ENCODE results near the gene STRIP1.

The STRIP1 gene, protein sequence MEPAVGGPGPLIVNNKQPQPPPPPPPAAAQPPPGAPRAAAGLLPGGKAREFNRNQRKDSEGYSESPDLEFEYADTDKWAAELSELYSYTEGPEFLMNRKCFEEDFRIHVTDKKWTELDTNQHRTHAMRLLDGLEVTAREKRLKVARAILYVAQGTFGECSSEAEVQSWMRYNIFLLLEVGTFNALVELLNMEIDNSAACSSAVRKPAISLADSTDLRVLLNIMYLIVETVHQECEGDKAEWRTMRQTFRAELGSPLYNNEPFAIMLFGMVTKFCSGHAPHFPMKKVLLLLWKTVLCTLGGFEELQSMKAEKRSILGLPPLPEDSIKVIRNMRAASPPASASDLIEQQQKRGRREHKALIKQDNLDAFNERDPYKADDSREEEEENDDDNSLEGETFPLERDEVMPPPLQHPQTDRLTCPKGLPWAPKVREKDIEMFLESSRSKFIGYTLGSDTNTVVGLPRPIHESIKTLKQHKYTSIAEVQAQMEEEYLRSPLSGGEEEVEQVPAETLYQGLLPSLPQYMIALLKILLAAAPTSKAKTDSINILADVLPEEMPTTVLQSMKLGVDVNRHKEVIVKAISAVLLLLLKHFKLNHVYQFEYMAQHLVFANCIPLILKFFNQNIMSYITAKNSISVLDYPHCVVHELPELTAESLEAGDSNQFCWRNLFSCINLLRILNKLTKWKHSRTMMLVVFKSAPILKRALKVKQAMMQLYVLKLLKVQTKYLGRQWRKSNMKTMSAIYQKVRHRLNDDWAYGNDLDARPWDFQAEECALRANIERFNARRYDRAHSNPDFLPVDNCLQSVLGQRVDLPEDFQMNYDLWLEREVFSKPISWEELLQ

DNA sequence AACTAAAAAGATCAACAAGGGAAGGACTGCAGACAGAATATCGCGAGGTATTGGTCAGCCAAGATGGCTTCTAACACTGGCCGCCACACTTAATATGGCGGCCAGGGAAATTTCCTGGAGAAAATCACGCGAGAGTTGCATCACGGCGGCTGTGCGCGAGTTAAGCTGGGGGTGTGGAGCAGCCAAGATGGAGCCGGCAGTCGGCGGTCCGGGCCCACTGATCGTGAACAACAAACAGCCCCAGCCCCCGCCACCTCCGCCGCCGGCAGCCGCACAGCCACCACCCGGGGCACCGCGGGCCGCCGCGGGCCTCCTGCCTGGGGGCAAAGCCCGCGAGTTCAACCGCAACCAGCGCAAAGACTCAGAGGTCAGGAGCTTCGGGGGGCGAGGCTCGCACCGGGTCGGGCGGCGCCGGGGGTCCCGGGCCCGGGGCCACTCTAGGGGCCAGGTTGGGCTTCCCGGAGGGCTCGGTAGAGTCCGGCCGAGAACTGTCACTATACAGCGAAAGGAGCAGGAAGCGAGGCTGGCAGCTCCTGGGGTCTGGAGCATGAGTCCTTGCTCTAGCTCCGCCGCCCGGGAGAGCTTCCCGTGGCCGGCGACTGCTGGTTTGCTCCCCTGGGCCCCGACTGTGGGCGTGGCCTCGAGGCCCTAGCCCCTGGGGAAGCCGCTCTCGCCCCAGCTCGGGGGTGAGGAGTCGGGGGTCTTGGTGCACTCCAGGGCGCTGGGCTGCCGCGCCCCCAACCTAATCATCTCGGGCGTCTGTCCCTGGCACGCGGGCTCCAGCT is at the start of gene STRIP1:
Gene STRIP1 (plus strand): TSS at position 174 of the 785 bp plus-strand sequence. CDS start 14 bp downstream, at position 188.
- DNase-seq (ENCODE audit: low read depth in 2 of 2) = peak; percentile 93 to 94

DNA sequence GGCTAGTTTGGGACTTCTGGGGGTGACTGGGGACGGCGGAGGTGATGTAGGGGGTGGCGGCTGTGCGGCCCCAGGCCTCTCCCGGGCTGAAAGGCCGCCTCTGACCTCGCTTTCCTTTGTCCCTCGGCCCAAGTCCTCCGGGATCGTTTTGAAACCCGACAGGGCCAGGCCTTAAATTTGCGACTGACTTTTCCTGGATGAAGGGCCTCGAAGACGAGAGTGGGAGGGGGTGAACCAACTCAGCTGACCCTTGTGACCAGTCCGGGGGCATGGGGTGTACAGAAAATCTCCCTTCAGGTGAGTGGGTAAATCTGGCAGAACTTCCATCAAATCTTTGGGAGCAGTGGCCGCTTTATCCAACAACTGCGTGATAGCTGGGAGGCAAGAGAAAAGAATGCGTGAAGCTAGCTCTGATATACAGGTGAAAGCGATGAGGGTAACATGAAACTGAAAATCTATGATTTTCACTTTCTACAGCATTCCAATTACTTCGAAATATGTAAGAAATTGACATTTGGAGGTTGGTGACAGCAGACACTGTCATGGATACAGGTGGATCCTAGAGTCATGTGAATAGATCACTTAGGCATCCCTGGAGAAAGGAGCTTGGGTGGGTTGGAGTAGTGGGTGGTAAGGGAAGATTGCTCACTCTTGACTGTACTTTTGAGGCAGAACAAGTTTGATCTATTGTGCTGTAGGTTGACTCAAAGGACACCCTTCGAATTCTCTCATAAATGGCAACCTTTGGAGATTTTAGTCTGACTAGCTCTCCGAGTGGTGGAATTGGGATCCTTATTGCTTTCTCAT is 49.0 kb upstream of the STRIP1 start:
- DNase-seq (ENCODE audit: low read depth in 2 of 2) = no peak

DNA sequence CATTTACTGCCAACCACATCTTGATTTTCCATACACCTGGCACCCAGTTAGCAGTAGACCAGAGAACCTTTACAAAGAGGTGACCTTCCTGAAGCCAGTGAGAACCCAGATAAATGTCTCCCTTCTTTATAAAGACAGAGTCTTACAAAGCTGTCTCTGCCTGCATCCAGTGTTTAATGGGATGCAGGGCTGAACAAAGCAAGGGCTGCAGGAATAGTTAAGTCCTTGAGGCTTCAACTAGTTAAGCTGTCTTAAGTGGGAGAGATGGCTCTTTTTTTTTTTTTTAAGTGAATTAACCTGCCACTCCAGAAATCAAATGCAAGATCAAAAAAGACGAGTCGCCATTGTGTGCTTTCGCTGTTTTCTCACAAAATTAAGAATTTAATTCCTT is 48.4 kb upstream of the STRIP1 start:
- no peak for DNase-seq (ENCODE audit: low read depth in 2 of 2)

DNA sequence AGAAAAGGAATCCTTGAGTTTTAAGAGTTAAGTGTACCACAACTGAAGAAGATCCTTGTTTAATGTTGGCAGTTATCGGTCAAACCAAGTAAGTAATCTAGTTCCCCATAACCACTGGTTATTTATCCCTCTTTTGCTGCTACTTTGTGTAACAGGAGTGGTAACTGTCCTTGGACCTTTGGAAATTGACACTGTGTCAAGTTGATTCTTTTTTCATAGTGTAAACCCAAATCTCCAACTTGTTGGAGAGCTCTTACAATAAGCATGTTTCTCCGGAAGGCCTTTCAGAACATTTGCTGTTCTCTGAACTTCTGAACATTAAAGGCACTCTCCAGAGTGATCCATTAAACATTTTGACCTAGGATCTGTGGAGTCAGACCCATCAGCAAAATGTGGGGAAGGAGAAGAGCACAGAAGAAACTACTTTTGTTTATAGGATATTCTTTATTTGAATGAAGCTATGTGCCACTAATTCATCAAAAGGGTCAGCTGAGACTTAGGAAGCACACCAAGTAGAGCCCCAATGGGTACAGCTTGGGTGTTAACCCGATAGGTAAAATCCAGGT is 46.0 kb upstream of the STRIP1 start:
- DNase-seq (ENCODE audit: low read depth in 2 of 2) = no peak

DNA sequence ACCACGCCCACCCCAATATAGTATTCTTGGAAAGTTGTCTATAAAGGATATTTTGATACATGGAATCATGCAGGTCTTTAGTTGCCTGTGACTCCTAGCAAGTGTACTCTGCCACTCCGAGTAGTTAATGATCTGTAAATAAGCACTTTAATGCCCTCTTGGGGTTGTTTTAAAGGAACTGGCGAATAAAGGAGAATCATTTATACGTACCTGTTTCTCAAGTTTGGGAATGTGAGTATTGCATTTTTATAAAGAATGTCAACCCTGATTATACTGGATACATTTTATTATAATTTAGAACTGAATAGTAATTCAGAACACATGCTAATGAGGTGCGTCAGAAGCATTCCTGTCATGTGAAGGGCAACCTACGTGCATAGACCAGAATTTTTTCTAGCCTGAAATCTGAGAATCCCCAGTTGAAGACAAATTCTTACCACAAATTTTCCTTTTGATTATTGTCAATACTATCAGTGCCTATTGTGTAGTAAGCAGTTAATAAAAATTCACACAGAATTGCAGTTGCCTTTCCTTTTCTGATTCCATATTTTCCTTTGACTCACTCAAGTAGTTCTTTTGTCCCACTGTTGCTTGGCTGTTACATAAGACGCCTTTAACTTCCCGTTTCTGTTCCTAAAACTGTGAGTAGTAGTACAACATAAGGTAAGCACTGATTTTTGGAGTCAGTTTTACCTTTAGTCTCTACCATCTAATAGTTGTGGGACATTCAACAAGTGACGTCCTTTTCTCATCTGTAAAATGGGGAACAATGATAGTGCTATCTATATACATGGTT is 44.7 kb upstream of the STRIP1 start:
- no peak for DNase-seq (ENCODE audit: low read depth in 2 of 2)

DNA sequence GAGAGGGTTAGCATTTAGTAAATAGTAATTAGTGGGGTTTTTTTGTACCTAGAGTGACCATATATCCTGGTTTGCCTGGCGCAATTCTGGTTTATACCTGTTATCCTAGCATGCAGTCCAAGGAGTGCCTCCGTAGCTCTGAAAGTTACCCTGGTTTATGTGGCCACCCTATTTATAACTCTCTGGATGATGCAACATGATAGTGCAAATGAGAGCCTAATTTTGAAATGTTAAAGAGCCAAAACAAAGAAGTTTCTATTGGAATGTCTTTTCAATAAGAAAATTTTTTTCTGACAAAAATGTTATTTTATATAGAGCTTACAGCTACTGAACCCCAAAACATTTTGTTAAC is 44.1 kb upstream of the STRIP1 start:
- DNase-seq (ENCODE audit: low read depth in 2 of 2) = no peak

DNA sequence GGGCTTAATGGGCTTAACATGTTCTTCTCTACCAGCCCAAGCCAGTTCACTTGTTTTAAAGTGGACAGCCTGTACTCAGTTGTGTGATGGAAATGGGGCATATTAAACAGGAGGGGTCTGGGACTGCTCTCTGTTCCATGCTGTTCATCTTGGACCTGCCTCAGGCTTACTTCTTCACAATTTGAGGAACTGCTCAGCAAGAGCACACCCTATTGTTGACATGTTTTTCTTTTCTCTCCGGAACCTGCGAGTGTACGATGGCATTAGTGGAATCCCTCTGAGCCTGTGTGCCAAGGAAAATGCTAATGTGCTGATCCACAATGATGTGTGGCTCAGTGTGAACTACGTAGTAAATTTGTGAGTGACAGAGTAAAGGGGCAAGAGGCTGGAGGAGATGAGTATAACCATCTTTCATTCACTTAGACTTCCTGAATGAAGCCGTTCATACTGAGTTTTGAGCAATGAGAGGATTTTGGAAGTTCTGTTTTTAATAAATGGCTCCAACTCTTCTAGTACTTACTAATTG is 43.0 kb upstream of the STRIP1 start:
- no peak for DNase-seq (ENCODE audit: low read depth in 2 of 2)

DNA sequence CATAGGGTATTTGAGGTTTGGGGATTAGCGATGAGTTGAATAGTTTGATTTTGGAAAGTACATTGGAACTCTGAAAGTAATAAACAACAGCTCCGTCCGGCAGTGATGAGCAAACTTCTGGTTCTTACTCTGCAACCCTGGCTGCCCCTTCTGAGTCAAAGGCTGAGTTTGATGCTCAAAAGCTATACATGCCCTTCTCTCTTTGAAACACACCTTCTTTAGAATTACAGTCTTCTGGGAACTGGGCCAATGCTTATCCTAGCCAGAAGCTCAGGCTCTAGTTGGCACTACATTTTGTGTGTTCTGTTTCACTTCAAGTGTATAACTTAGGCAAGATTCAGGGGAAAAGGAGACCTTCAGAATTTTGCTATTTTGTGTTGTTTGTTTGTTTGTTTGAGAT is 40.5 kb upstream of the STRIP1 start:
- no peak for DNase-seq (ENCODE audit: low read depth in 2 of 2)

DNA sequence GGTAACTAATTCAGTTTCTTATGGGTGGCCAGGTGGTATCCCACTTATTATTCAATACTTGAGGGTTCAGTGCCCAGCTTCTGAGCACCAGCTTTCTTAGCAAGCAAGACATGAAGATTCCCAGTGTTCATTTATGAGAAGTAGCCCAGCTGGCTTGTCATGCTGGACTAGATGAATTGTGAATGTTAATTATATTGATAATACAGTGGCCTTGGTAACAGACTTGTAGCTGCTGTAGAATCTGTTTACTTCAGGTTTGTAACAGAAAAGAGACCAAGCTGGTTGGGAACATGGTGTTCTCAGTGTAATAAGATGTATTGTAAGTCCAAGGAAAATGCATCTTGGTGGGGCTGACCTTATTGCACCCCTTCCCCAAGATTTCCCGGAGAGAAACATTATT is 39.8 kb upstream of the STRIP1 start:
- DNase-seq (ENCODE audit: low read depth in 2 of 2) = no peak

DNA sequence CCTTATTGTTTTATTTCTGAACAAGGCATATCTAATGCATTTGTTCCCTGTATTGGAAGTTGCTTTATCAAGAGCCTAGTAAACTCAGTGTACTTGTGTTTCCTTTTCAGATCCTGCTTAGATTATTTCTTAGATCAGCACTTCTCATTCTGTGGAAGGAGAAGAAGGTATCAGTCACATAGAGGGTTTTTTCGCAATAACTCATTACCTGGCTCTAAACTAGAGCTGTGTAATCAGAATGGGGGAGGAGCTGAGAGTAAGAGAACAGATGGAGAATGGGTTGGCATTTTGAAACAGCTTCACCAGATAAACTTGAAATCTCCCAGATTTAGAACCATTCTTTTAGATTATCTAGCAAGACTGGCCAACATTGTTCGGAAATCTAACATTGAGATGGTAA is 38.9 kb upstream of the STRIP1 start:
- DNase-seq (ENCODE audit: low read depth in 2 of 2) = no peak

DNA sequence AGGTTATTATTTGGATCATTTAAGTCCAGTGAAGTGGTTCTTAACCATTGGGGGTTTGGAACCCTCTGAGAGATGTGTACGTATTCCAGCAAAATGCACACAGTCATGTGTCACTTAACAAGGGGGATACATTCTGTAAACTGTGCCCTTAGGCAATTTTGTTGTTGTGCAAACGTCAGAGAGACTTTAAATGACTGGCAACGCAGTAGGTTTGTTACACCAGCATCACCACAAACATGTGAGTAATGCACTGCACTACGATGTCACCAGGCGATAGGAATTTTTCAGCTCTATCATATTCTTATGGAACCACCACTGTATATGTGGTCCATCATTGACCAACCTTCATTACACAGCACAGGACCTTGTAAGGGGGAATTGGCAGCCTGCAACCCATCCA is 37.9 kb upstream of the STRIP1 start:
- DNase-seq (ENCODE audit: low read depth in 2 of 2) = no peak

DNA sequence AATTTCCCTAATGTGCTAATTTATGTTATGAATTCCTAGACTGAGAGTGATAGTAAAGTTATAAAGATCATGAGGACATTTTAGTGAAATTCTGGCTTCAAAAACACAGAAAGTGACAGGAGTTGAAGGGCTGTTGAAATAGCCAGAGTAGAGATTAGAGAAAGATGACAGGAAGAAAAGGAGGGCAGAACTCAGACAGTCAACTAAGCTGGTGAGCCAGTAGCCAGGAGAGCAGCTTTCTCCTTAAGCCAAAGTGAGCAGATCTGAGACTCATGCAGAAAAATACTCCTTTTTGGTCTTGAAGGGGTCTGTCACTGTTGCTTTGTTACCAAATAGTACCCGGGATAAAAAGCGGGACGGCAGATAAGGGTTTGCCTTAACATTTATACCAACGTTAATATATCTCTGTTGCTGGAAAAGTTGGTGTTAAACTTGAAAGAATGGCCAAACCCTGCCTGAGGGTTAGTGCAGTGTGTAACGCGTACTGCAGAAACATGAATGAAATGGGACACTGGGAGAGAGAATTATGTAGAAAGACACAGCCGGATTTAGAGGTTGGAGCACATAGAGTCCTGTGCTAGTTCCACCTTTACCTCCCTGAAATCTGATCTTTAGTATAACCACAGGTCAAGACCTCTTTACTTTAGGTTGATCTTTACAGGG is 37.1 kb upstream of the STRIP1 start:
- no peak for DNase-seq (ENCODE audit: low read depth in 2 of 2)

DNA sequence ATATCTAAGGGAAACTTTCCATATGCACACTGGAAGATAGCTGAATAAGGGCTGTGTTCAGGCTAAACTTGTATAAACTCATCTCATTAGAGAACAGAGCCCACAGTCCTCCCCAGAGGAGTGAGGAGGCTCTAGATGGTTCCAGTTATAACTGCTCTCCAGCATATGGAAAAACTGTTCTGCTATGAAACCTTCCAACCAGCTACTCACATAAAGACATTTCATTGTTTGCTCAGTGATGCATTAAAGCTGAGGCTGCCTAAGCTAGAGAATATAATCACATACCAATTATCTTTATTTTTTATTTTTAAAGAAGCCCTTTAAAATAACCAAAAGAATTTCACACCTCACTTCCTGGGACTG is 36.6 kb upstream of the STRIP1 start:
- no peak for DNase-seq (ENCODE audit: low read depth in 2 of 2)

DNA sequence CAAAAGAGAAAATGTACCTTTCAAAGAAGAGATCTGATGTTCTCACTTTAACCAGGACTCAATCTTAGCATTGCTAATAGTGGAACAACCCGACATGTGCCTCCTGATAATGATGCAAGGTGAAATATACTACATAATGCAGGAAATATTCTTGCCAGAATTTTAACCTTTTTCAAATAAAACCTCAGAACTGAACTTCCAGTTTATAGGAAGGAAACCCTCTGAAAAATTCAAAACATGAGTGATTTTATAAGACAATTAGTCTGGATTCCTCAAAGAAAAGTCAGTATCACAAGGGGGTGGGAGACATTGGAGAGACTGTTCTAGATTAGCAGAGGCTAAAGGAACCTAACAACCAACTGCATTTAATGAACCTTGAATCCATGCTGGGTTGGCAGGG is 31.7 kb upstream of the STRIP1 start:
- no peak for DNase-seq (ENCODE audit: low read depth in 2 of 2)

DNA sequence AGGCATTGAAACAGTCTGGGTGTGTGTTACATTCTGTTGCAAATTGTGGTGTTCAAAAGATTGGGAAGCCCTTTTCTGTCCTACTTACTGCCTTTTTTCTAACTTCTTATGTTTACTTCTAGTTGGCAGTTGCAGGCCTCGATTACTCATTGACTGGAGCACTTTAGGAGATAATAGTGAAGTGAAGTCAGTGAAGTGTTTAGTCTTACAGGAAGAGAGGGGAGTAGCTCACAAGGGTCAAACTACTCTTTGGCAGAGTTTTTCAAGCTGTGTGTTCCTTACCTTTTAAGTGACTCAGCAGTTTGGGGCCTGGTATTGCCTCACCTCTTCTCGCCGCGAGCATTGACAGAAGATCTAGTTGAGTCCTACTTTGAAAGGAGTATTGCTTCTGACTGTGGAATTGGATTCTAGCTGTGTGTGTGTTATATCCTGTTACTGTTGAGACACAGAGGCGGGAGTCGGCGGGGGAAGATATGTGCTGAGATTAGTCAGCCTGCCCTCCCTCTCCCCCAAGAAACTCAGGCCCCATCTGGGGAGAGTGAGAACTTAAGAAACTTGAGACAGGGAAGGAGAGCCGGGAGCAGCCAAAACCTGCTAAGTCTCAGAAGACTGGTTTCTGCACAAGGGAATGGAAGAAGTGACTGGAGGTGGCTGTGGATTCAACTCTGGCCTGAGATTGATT is 30.5 kb upstream of the STRIP1 start:
- DNase-seq (ENCODE audit: low read depth in 2 of 2) = peak; percentile 93 to 94

DNA sequence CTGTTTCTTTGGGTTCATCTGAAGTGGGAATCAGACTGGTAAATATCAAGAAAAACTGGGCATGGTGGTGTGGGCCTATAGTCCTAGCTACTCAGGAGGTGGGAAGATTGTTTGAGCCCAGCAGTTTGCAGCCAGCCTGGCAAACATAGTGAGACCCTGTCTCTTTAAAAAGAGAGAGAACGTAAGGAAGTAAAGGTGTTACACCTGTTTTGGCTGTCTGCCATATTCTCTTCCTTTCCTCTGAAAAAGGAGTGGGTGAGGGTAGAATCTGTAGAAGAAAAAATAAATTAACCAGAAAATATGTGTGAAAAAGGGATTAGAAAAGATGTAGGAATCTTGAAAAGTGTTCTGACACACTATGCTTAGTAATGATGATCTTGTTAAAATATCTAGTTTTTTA is 29.8 kb upstream of the STRIP1 start:
- DNase-seq (ENCODE audit: low read depth in 2 of 2) = no peak

DNA sequence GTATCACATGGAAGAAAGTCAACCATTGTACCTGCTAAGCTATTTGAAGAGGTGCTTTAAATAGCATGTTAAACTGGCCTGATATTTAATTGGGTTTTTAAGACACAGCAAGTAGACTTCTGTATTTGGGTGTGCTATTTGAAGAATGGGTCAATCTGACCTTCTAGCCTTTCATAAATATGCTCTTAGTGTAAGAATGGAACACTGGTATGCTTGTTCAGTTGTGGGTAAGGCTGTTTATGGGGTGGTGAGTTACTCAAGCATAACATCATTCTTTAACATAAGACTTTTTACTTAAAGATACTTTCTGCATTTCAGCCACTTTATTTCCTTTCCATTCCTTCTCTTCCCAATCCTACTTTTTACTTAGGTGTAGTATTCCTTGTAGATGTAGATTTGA is 28.5 kb upstream of the STRIP1 start:
- DNase-seq (ENCODE audit: low read depth in 2 of 2) = no peak

DNA sequence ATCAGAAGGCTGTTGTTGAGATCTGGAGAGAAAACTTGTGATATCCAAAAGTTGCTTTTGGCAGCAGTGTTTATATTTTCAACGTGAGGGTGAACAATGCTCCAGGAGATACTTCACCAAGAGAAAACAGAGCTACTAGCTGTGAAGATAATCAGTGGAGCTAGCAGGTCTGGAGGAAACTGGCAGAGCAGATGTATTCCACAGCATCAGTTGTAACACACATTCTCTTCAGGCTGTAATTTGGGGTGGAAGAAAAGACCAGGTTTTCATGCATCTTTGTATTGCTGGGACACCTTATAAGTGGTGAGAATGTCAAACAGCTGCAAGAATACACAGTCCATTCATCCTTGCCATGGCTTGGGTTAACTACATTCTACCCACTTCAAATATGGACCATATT is 27.9 kb upstream of the STRIP1 start:
- DNase-seq (ENCODE audit: low read depth in 2 of 2) = no peak

Data from fibroblast of skin of left biceps (primary cell).